Renal cortex interstitium (tissue), 11 donors: ENCODE data around the gene GFER. TPM values are rescaled to one million over a fixed set of nuclear protein-coding genes. Genes with fewer than 3 reads are reported as not detected.
"Not testable (repeated sequence)": the region's sequence is repeated elsewhere in the genome, so short reads cannot be mapped to it uniquely, and the experiment has no call there.

ENCODE experiments used
- DNase-seq, 11 donors: peaks; one replicate each; pipeline ENCODE4 v3.0.0-alpha.2; 2013; ENCODE audit warnings: low read depth in 9 of 11, low spot score in 4 of 11; ENCODE audit errors: extremely low read depth in 1 of 11
- polyA plus RNA-seq, 3 donors: library from polyadenylated mRNA; unstranded; fragments of 120-200 nt; gene quantifications; one replicate each; pipeline ENCODE4 v1.2.1, GENCODE V29; 2013; ENCODE audit not compliant: insufficient read length in 3 of 3

Gene GFER
- polyA plus RNA-seq, 3 donors, result 21.5 to 31.4 (median 26.9) TPM

- not testable (repeated sequence) for DNase-seq
These were observed 27.7 kb downstream of the GFER start for GRCh38 chr16:2011726-2012125.

GRCh38 chr16:2013527-2013926 is 29.5 kb downstream of the GFER start:
- DNase-seq, result no peak

GRCh38 chr16:2015117-2015946 is 31.3 kb downstream of the GFER start:
- DNase-seq, result no peak

- no peak for DNase-seq
These were observed 31.9 kb downstream of the GFER start for GRCh38 chr16:2015947-2016208.

- DNase-seq, result no peak
These were observed 32.5 kb downstream of the GFER start for GRCh38 chr16:2016407-2016922.

GRCh38 chr16:2019518-2019920 is 35.5 kb downstream of the GFER start, which contains the start of gene NPW:
NPW (plus strand) TSS chr16:2019785.
- DNase-seq, result no peak

- no peak for DNase-seq
These were observed 36.2 kb downstream of the GFER start for GRCh38 chr16:2019921-2020831.

- DNase-seq, result no peak
These were observed 38.7 kb downstream of the GFER start for GRCh38 chr16:2022723-2023091.

GRCh38 chr16:2023092-2024031 is 39.4 kb downstream of the GFER start:
- DNase-seq, result peak in 7 of 11 donors; percentile 83 to 90 (median 88)

GRCh38 chr16:2024032-2024420 is 40.0 kb downstream of the GFER start:
- no peak for DNase-seq

GRCh38 chr16:2025251-2025650 is 41.3 kb downstream of the GFER start:
- no peak for DNase-seq

GRCh38 chr16:2025878-2026460 is 42.0 kb downstream of the GFER start:
- no peak for DNase-seq

- no peak for DNase-seq
These were observed 42.5 kb downstream of the GFER start, which contains the start of gene NHERF2 for GRCh38 chr16:2026461-2027023. NHERF2 (plus strand) TSS chr16:2026902; CDS start chr16:2027006, 104 bp downstream.

- DNase-seq, result no peak
These were observed 43.3 kb downstream of the GFER start for GRCh38 chr16:2027024-2028010.

GRCh38 chr16:2028146-2028545 is 44.2 kb downstream of the GFER start:
- no peak for DNase-seq

- DNase-seq, result no peak
These were observed 44.7 kb downstream of the GFER start for GRCh38 chr16:2028620-2029220.

GRCh38 chr16:2029350-2029749 is 45.4 kb downstream of the GFER start:
- no peak for DNase-seq
